ENCODE measurements around the gene FAM107A. TPM values are rescaled to one million over a fixed set of nuclear protein-coding genes. Genes with fewer than 3 reads are reported as not detected.

Gene FAM107A
- total RNA-seq, 2 donors from 2014 or later = not detected

GRCh38 chr3:58521917-58522631, 55.1 kb downstream of the FAM107A start:
- Mint-ChIP-seq H3K4me3 (no peak overlapping the region), H3K36me3 (ENCODE audit: low read depth) (peaks cover 8% of the 10 kb centered on the region), H3K9me3 (peaks cover 1% of the 10 kb centered on the region), H3K27me3 (ENCODE audit: insufficient read depth) (peaks cover 38% of the 10 kb centered on the region), H3K27ac (peak overlapping the region; percentile 50), H3K4me1 (peaks cover 49% of the 10 kb centered on the region)
- Histone ChIP-seq H3K27me3 (ENCODE audit: control insufficient read depth, insufficient read depth, low read length, poor library complexity, severe bottlenecking) (peaks cover 24% of the 10 kb centered on the region), H3K4me1 (ENCODE audit: control insufficient read depth, insufficient read depth, low read length) (peaks cover 19% of the 10 kb centered on the region), H3K9me3 (ENCODE audit: control insufficient read depth, low read length) (no peaks in the 10 kb centered on the region), H3K9ac (ENCODE audit: extremely low read depth, low read length, poor library complexity, severe bottlenecking) (no peak overlapping the region), H3K4me3 (ENCODE audit: low read length) (no peak overlapping the region), H3K36me3 (ENCODE audit: control insufficient read depth, insufficient read depth, low read length) (no peaks in the 10 kb centered on the region), H3K27ac (ENCODE audit: low read depth, low read length) (no peak overlapping the region)
- no peak for TF ChIP-seq CTCF (conservative IDR thresholded peaks at IDR 0.05)
- WGBS, 2 experiments (ENCODE audit: insufficient coverage in 1 of 2, insufficient read length in 1 of 2) = 67 to 75% methylated on average over 7 to 10 of the region's 10 CpGs
- DNase-seq = peak; percentile 68

GRCh38 chr3:58521336-58521670, 55.9 kb downstream of the FAM107A start:
- H3K9me3 Mint-ChIP-seq = no peaks in the 10 kb centered on the region
- no peak overlapping the region for H3K4me3 ChIP-seq (ENCODE audit: low read length)
- H3K9ac ChIP-seq (ENCODE audit: extremely low read depth, low read length, poor library complexity, severe bottlenecking) = no peak overlapping the region
- H3K9me3 ChIP-seq (ENCODE audit: control insufficient read depth, low read length) = no peaks in the 10 kb centered on the region
- H3K4me3 Mint-ChIP-seq = no peak overlapping the region
- peaks cover 19% of the 10 kb centered on the region for H3K4me1 ChIP-seq (ENCODE audit: control insufficient read depth, insufficient read depth, low read length)
- 95 to 96% methylated on average over 3 of the region's 3 CpGs for WGBS, 2 experiments (ENCODE audit: insufficient coverage in 1 of 2, insufficient read length in 1 of 2)
- no peaks in the 10 kb centered on the region for H3K36me3 ChIP-seq (ENCODE audit: control insufficient read depth, insufficient read depth, low read length)
- H3K4me1 Mint-ChIP-seq = peaks cover 49% of the 10 kb centered on the region
- peaks cover 23% of the 10 kb centered on the region for H3K27me3 ChIP-seq (ENCODE audit: control insufficient read depth, insufficient read depth, low read length, poor library complexity, severe bottlenecking)
- peak overlapping the region; percentile 67 for H3K27ac Mint-ChIP-seq
- TF ChIP-seq CTCF (conservative IDR thresholded peaks at IDR 0.05) = no peak
- no peak overlapping the region for H3K27ac ChIP-seq (ENCODE audit: low read depth, low read length)
- no peak for DNase-seq
- H3K27me3 Mint-ChIP-seq (ENCODE audit: insufficient read depth) = peaks cover 30% of the 10 kb centered on the region
- H3K36me3 Mint-ChIP-seq (ENCODE audit: low read depth) = peaks cover 3% of the 10 kb centered on the region

GRCh38 chr3:58520403-58521335, 56.5 kb downstream of the FAM107A start:
- Histone ChIP-seq H3K27me3 (ENCODE audit: control insufficient read depth, insufficient read depth, low read length, poor library complexity, severe bottlenecking) (peaks cover 16% of the 10 kb centered on the region), H3K27ac (ENCODE audit: low read depth, low read length) (no peak overlapping the region), H3K36me3 (ENCODE audit: control insufficient read depth, insufficient read depth, low read length) (no peaks in the 10 kb centered on the region), H3K4me1 (ENCODE audit: control insufficient read depth, insufficient read depth, low read length) (peaks cover 19% of the 10 kb centered on the region), H3K9me3 (ENCODE audit: control insufficient read depth, low read length) (no peaks in the 10 kb centered on the region), H3K4me3 (ENCODE audit: low read length) (no peak overlapping the region), H3K9ac (ENCODE audit: extremely low read depth, low read length, poor library complexity, severe bottlenecking) (no peak overlapping the region)
- Mint-ChIP-seq H3K27ac (no peak overlapping the region), H3K9me3 (no peaks in the 10 kb centered on the region), H3K36me3 (ENCODE audit: low read depth) (peaks cover 3% of the 10 kb centered on the region), H3K27me3 (ENCODE audit: insufficient read depth) (peaks cover 25% of the 10 kb centered on the region), H3K4me3 (no peak overlapping the region), H3K4me1 (peaks cover 49% of the 10 kb centered on the region)
- peak; percentile 77 for DNase-seq
- TF ChIP-seq CTCF (conservative IDR thresholded peaks at IDR 0.05) = no peak
- 65 to 72% methylated on average over 4 to 8 of the region's 8 CpGs for WGBS, 2 experiments (ENCODE audit: insufficient coverage in 1 of 2, insufficient read length in 1 of 2)
